ENCODE data around the gene NUDT2.

NUDT2 gene

DNA sequence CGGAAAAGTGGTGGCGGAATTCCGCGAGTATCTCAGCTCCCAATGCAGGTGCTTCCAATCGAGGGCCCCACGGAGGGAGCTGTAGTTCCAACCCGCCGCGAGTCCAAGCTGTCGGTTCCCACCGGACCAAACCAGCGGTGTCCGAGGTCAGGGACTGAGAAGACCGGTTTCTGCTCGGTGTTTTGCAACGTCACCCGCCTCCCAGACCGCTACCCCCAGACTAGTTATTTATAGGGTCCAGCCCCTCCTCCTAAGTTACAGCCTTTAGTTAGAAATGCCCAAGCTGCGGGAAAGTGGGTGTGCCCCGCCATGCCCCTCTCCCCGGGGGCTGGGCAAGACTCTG is 48.0 kb downstream of the NUDT2 start:
- Histone ChIP-seq H3K27ac (no peak overlapping the region), H3K36me3 (no peaks in the 10 kb centered on the region), H3K4me1 (ENCODE audit: control insufficient read depth in 1 of 2, insufficient read depth in 1 of 2, low read depth in 1 of 2, low read length in 1 of 2) (peaks cover 33 to 41% of the 10 kb centered on the region in 2 experiments), H3K9me3 (no peaks in the 10 kb centered on the region), H3K4me3 (ENCODE audit: low read depth in 1 of 2, low read length in 1 of 2) (peak overlapping the region; percentile 77 to 92), H3K27me3 (peaks cover 72% of the 10 kb centered on the region)
- TF ChIP-seq, protein P1, sequence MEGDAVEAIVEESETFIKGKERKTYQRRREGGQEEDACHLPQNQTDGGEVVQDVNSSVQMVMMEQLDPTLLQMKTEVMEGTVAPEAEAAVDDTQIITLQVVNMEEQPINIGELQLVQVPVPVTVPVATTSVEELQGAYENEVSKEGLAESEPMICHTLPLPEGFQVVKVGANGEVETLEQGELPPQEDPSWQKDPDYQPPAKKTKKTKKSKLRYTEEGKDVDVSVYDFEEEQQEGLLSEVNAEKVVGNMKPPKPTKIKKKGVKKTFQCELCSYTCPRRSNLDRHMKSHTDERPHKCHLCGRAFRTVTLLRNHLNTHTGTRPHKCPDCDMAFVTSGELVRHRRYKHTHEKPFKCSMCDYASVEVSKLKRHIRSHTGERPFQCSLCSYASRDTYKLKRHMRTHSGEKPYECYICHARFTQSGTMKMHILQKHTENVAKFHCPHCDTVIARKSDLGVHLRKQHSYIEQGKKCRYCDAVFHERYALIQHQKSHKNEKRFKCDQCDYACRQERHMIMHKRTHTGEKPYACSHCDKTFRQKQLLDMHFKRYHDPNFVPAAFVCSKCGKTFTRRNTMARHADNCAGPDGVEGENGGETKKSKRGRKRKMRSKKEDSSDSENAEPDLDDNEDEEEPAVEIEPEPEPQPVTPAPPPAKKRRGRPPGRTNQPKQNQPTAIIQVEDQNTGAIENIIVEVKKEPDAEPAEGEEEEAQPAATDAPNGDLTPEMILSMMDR (IDR thresholded peaks at IDR 0.05) = no peak

DNA sequence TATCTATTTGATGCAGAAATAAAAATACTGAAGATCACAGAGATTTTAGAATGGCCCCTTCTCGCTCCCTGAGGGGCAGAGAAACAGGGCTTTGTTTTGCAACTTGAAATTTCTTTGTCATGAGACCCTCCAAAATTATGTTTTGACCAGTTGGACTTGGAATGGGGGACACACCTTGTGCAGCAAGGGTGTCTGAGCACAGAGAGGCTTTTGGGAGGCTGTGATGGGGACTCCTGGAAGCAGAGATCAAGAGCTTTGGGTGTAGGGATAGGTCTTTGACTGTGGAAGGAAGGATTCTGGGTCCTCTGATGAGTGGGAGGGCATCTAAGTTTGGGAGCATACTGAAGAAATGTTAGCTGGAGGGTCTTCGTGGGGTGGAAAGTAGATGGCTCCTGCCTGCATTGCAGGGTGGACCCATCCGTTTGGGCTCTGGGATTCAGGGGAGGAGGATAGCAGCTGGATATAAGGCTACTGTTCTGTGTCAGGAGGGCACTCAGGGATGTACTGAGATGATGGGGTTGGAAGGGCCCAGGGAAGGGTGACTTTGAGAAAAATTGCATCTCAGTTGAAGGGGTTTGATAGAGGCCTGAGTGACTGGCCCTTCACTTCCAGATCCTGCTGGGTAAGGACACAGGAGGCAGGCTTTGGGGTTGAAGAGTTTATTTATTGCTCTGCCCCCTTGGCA is 49.1 kb downstream of the NUDT2 start:
- Histone ChIP-seq H3K9me3 (no peaks in the 10 kb centered on the region), H3K4me1 (ENCODE audit: control insufficient read depth in 1 of 2, insufficient read depth in 1 of 2, low read depth in 1 of 2, low read length in 1 of 2) (peaks cover 33 to 41% of the 10 kb centered on the region in 2 experiments), H3K4me3 (ENCODE audit: low read depth in 1 of 2, low read length in 1 of 2) (no peak overlapping the region), H3K36me3 (no peaks in the 10 kb centered on the region), H3K27me3 (peaks cover 84% of the 10 kb centered on the region), H3K27ac (no peak overlapping the region)
- TF ChIP-seq, protein P1 (IDR thresholded peaks at IDR 0.05) = no peak

DNA sequence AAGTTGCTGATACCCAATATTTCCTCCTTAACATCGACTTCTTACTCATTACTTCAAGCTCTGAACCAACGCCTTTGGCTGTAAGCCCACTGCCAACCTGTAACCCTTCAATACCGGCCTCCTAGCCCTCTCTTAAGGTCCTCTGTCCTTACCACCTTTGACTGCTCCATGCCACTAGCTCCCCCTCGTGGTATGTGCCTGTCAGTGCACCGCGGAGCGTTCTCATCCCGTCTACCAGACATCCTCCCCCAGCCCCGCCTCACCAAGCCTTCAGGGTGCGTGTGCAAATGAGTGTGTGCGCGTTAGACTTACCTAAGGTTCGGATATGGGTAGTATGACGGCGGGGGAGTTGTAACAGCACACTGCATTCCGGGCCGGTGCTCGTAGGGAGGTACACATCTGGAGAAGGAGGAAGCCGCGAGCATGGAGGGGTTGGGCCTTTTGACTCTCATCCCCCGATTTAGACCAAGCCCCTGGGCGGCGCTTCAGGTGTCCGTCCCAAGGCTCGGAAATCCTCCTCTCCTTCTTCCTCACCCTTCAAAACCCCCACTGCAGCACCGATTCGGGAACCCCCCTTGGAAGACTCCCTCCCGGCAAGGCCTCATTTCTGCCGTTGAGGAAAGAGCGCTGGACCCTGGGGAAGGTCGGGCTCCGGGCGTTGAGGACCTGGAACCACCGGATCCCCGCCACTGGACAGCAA is 50.1 kb downstream of the NUDT2 start:
- H3K36me3 ChIP-seq = no peaks in the 10 kb centered on the region
- peaks cover 33 to 41% of the 10 kb centered on the region in 2 experiments for H3K4me1 ChIP-seq (ENCODE audit: control insufficient read depth in 1 of 2, insufficient read depth in 1 of 2, low read depth in 1 of 2, low read length in 1 of 2)
- H3K27me3 ChIP-seq = peaks cover 89% of the 10 kb centered on the region
- no peaks in the 10 kb centered on the region for H3K9me3 ChIP-seq
- peak overlapping the region; percentile 13 for H3K27ac ChIP-seq
- peak overlapping the region; percentile 57 to 80 for H3K4me3 ChIP-seq (ENCODE audit: low read depth in 1 of 2, low read length in 1 of 2)
- TF ChIP-seq, protein P1 (IDR thresholded peaks at IDR 0.05) = peak; percentile 97

DNA sequence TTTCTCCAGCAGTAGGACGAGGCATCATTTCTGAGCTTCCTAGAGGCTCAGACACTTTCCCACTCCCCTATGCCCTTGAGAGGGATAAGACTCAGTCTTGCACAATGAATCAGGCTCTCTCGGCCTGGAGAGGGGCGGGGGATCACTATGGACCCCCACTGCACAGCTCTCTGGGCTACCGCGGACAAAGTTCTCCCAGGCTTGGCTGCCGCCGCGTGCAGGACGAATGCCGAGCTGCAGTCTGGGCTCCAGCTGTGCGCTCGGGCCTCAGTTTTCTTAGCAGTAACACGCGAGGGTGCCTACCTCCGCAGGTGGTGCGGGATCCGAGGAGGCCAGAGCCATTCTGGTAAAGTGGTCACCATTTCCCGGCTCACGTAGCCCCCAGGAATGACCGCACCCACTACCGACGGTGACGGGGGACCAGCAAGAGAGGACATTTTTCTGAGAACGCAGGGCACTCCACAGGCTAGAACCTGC is 50.7 kb downstream of the NUDT2 start:
- Histone ChIP-seq H3K9me3 (no peaks in the 10 kb centered on the region), H3K27ac (peak overlapping the region; percentile 13), H3K4me1 (ENCODE audit: control insufficient read depth in 1 of 2, insufficient read depth in 1 of 2, low read depth in 1 of 2, low read length in 1 of 2) (peaks cover 33 to 41% of the 10 kb centered on the region in 2 experiments), H3K4me3 (ENCODE audit: low read depth in 1 of 2, low read length in 1 of 2) (peak overlapping the region; percentile 57 to 80), H3K27me3 (peaks cover 86% of the 10 kb centered on the region), H3K36me3 (no peaks in the 10 kb centered on the region)
- TF ChIP-seq, protein P1 (IDR thresholded peaks at IDR 0.05) = no peak

DNA sequence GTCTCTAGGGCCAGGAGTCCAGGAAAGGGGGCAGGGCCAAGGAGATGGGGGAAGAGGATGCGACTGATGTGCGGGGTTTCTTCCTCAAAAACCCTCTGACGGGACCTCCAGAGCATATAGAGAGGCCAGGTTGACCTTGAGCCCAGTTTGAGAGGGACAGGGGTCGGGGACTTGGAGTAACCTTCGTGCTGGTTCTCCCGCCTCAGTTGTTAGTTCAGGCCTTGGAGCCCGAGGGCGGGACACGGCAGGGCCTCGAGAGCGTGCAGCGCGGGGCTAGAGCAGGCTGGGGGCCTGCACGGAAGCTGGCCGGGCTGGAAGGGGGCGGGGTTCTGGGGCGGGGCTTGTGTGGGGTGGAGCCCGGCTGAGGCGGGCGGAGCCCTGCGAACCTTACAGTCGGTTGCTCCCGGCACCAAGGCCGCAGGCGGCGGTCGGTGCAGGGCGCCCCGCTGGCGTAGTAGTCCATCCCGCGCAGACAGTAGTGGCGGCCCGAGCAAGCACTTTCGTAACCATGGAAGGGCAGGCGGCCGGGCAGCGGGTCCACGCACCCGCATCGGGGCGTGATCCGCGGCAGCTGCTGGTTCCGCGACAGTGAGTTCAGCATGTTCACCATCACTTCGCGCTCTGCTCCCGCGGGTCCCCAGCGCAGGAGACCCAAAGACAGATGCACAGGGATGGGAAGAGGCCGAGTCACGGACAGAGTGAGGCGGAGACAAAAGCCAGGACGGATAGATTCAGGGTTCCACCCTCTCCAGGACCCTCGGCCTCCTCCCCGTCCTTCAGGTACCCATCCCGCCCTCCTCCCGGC is 51.3 kb downstream of the NUDT2 start:
- H3K4me3 ChIP-seq (ENCODE audit: low read depth in 1 of 2, low read length in 1 of 2) = peak overlapping the region; percentile 57 to 80
- H3K36me3 ChIP-seq = no peaks in the 10 kb centered on the region
- H3K9me3 ChIP-seq = no peaks in the 10 kb centered on the region
- H3K27me3 ChIP-seq = peaks cover 79% of the 10 kb centered on the region
- H3K27ac ChIP-seq = peak overlapping the region; percentile 13
- TF ChIP-seq, protein P1 (IDR thresholded peaks at IDR 0.05) = no peak
- peaks cover 33 to 41% of the 10 kb centered on the region in 2 experiments for H3K4me1 ChIP-seq (ENCODE audit: control insufficient read depth in 1 of 2, insufficient read depth in 1 of 2, low read depth in 1 of 2, low read length in 1 of 2)

Data from neutrophil (primary cell).